ENCODE results near the gene WDR83.

- no peak for TF ChIP-seq RAD21 (IDR thresholded peaks at IDR 0.05; ENCODE audit: low read length)
- TF ChIP-seq POLR2A (IDR thresholded peaks at IDR 0.05; ENCODE audit: low read depth, low read length) = no peak
- no peak for TF ChIP-seq CEBPB (IDR thresholded peaks at IDR 0.05; ENCODE audit: low read depth, low read length)
- TF ChIP-seq CTCF (conservative IDR thresholded peaks at IDR 0.05; ENCODE audit: low read depth, low read length) = no peak
- no peak for TF ChIP-seq RCOR1 (IDR thresholded peaks at IDR 0.05; ENCODE audit: insufficient replicate concordance, low read length)
- no peak for TF ChIP-seq RFX5 (IDR thresholded peaks at IDR 0.05; ENCODE audit: low read depth, low read length)
- no peak for TF ChIP-seq USF2 (IDR thresholded peaks at IDR 0.05; ENCODE audit: low read depth, low read length)
- TF ChIP-seq SMC3 (IDR thresholded peaks at IDR 0.05; ENCODE audit: low read depth, low read length) = no peak
These were observed 19.2 kb downstream of the WDR83 start for GRCh38 chr19:12685831-12686230.
